ENCODE results near the gene EIF4A3. TPM values are rescaled to one million over a fixed set of nuclear protein-coding genes. Genes with fewer than 3 reads are reported as not detected.
"Not testable (repeated sequence)": the region's sequence is repeated elsewhere in the genome, so short reads cannot be mapped to it uniquely, and the experiment has no call there.

The EIF4A3 gene
- total RNA-seq, 1 donor: 84.6 TPM

- DNase-seq (ENCODE audit: low read depth): no peak
- H3K4me3 ChIP-seq (ENCODE audit: low read depth, low read length): no peak overlapping the region
- no peak for TF ChIP-seq CTCF (IDR thresholded peaks at IDR 0.05; ENCODE audit: insufficient read depth, low read depth, low read length)
These were observed 19.5 kb upstream of the EIF4A3 start for GRCh38 chr17:80166446-80166845.

DNA sequence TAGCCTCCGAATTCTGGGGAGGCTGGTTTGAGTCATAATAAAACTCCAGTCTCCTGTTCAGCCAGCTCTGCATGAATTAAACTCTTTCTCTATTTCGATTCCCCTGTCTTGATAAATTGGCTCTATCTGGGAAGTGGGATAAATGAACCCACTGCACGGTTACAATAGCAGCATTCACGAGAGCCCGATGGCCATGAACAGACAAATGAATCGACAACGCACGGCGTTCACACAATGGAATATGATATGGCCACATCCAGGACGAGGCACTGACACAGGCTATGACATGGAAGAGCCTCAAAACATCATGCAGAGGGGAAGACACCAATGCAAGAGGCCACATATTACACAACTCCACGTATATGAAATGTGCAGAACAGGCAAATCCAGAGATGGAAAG is 17.3 kb upstream of the EIF4A3 start:
- no peak overlapping the region for H3K4me3 ChIP-seq (ENCODE audit: low read depth, low read length)
- no peak for TF ChIP-seq CTCF (IDR thresholded peaks at IDR 0.05; ENCODE audit: insufficient read depth, low read depth, low read length)
- no peak for DNase-seq (ENCODE audit: low read depth)

GRCh38 chr17:80163336-80163735 is 16.4 kb upstream of the EIF4A3 start:
- no peak for TF ChIP-seq CTCF (IDR thresholded peaks at IDR 0.05; ENCODE audit: insufficient read depth, low read depth, low read length)
- no peak for DNase-seq (ENCODE audit: low read depth)
- no peak overlapping the region for H3K4me3 ChIP-seq (ENCODE audit: low read depth, low read length)

GRCh38 chr17:80160536-80160935 is 13.6 kb upstream of the EIF4A3 start:
- H3K4me3 ChIP-seq (ENCODE audit: low read depth, low read length): no peak overlapping the region
- no peak for TF ChIP-seq CTCF (IDR thresholded peaks at IDR 0.05; ENCODE audit: insufficient read depth, low read depth, low read length)
- no peak for DNase-seq (ENCODE audit: low read depth)

GRCh38 chr17:80158846-80159245 is 11.9 kb upstream of the EIF4A3 start:
- no peak overlapping the region for H3K4me3 ChIP-seq (ENCODE audit: low read depth, low read length)
- no peak for TF ChIP-seq CTCF (IDR thresholded peaks at IDR 0.05; ENCODE audit: insufficient read depth, low read depth, low read length)
- no peak for DNase-seq (ENCODE audit: low read depth)

DNA sequence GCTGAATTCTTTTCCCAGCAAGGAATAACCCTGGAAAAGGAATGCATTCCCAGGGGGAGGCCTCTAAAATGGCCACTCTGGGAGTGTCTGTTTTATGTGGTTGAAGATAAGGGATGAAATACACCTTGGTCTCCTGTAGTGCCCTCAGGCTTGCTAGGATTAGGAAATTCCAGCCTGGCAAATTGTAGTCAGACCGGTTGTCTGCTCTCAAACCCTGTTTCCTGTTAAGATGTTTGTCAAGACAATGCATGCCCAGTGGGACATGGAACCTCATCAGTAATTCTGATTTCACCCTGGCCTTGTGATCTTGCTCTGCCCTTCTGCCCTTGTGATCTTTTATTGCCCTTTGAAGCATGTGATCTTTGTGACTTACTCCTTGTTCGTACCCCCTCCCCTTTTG is 8.7 kb upstream of the EIF4A3 start:
- not testable (repeated sequence) for DNase-seq (ENCODE audit: low read depth); H3K4me3 ChIP-seq (ENCODE audit: low read depth, low read length)

DNA sequence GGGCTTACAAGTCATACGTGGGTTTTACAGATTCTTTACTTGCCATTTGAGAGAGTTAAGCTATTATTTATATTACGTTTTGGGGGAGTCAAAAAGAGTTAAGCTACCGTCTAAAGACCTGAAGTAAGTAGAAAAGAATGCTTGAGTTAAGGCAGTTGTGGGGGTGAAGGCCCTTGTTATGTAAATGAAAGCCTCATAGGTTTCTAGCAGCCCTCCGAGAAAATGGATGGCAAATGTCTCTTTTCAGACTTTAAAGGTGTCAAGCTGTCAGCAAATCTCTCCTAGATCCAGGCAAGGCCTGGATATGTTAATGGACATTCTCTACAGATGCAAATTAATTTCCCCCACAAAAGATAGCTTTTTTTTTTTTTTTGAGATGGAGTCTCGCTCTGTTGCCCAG is 7.2 kb upstream of the EIF4A3 start:
- DNase-seq (ENCODE audit: low read depth): no peak
- no peak for TF ChIP-seq CTCF (IDR thresholded peaks at IDR 0.05; ENCODE audit: insufficient read depth, low read depth, low read length)
- no peak overlapping the region for H3K4me3 ChIP-seq (ENCODE audit: low read depth, low read length)

Measured in fibroblast of villous mesenchyme (primary cell).